Skeletal muscle cell (primary cell): Measurements from ENCODE around the gene TACR3.
"Not testable (repeated sequence)": the region's sequence is repeated elsewhere in the genome, so short reads cannot be mapped to it uniquely, and the experiment has no call there.

Source experiments
- DNase-seq: peaks from one replicate; pipeline ENCODE4 v3.0.0-alpha.2; 2010; ENCODE audit warnings: low read depth
- H3K4me3 ChIP-seq: 2 replicates; pipeline ENCODE4 v1.5.1; 2011; ENCODE audit warnings: low read depth, mild to moderate bottlenecking, control low read depth, low read length, moderate library complexity

Gene TACR3, protein sequence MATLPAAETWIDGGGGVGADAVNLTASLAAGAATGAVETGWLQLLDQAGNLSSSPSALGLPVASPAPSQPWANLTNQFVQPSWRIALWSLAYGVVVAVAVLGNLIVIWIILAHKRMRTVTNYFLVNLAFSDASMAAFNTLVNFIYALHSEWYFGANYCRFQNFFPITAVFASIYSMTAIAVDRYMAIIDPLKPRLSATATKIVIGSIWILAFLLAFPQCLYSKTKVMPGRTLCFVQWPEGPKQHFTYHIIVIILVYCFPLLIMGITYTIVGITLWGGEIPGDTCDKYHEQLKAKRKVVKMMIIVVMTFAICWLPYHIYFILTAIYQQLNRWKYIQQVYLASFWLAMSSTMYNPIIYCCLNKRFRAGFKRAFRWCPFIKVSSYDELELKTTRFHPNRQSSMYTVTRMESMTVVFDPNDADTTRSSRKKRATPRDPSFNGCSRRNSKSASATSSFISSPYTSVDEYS

DNA sequence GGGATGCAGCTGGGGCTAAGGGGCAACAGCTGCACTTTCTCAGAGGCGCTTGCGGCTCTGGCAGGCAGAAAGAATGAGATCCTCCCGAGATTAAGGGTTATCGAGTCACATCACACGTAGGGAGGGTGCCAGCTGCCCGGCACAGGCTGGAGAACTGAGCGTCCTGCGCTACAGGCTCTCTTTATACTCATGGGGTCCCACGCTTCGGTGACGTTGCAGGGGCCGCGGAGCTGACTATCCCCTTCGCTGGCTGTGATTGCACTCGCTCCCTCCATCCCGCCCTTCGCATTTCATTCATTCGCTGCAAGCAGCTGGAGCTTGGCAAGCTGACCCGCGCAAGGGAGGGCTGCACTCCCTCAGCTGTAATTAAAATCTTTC lies at the start of gene TACR3:
Gene TACR3, minus strand, starts transcription at position 156 of the 378 bp plus-strand sequence. CDS start 310 bp downstream, outside the sequence.
- no peak for DNase-seq
- H3K4me3 ChIP-seq, result peak within 1 kb of the TSS; percentile 36

DNA sequence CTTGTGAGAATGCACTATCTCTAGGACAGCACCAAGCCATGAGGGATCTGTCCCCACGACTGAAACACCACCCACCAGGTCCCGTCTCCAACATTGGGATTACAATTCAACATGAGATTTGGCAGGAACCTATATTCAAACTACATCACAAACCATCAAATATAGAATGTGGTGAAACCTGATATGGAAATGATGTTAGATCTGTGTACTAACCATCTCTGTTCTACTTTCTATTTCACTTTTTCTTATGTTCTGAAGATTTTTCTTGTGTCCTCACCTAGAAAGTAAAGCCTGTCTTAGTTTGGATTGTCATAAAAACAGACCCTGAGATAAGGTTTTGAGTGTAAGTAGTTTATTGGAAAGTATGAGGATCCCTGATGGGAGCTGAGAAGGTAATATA lies 37.8 kb upstream of the TACR3 start:
- DNase-seq, result no peak
- no peak overlapping the region for H3K4me3 ChIP-seq

DNA sequence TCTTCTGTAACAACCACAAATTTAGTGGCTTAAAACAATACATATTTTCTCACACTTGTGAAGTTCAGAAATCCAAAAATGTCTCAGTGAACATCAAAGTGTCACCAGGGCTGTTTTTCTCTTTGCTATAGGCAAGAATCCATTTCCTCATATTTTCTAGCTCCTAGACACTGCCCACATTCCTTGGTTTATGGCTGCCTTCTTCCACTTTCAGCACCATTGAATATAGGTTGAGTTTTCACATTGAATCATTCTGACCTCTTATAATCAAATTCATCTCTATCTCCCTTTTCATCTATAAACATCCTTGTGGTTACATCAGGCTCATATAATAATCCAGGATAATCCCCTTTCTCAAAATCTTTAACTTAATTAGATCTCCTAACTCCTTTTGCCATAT lies 37.0 kb upstream of the TACR3 start:
- no peak overlapping the region for H3K4me3 ChIP-seq
- no peak for DNase-seq

DNA sequence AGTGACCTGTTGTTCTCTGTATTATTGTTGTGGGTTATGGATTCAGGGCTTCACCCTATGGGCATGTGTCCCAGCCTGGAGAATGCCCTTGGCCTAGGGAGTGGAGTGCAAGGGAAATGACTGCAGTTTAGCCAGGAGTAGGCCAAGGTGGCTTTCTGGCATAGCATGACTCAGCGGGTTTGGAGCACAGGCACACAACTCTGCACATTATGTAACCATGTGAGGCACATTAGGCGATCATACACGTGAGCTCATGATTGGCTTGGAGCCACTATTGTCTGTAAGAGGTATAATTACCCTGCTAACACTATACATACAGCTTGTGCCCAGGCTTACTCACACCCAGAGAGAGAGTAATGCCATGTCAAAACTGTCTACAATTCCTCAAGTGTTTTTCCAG lies 35.1 kb upstream of the TACR3 start:
- DNase-seq, result no peak

DNA sequence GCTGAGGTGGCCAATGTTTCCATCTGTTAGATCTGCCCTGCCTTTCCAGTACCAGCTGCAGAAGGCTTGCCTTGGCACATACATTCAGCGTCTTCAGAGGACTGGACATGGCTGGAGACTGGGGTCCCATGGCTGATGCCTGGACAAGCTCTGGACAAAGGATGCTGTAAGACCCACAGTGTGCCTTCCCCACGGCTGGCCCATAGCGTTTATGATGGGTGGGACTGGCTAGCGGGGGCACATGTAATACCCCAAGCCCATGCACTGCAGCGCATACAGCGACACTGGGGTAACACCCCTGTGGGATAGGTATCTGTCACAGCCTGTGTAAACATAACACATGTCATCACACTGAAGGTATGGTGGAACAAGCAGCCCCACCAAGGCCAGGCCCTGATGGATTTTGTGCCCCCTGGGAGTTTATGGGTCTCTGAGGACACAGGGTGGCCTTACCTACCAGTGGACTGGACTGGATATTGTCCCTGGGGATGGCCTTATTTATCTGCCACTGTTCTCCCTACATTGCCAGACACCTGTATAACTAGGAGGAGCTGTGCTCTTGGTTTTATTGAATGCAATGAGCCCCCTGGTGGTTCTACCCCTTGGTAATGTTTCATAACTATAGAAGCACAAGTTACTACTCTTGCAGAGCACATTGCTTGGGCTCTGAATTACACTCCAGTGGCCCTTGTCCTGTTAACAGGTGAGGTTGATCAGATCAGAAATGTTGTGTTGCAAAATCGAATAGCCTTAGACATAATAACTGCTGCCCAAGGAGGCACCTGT lies 34.3 kb upstream of the TACR3 start:
- H3K4me3 ChIP-seq, result no peak overlapping the region
- no peak for DNase-seq

More for the DNA sequence above, 35.1 kb upstream of the TACR3 start:
- no peak overlapping the region for H3K4me3 ChIP-seq

DNA sequence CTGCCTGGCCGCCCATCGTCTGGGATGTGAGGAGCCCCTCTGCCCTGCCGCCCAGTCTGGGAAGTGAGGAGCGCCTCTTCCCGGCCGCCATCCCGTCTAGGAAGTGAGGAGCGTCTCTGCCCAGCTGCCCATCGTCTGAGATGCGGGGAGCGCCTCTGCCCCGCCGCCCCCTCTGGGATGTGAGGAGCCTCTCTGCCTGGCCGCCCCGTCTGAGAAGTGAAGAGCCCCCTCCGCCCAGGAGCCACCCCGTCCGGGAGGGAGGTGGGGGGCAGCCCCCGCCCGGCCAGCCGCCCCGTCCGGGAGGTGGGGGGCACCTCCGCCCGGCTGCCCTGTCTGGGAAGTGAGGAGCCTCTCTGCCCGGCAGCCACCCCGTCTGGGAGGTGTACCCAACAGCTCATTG lies 3.4 kb upstream of the TACR3 start:
- not testable (repeated sequence) for H3K4me3 ChIP-seq, DNase-seq

DNA sequence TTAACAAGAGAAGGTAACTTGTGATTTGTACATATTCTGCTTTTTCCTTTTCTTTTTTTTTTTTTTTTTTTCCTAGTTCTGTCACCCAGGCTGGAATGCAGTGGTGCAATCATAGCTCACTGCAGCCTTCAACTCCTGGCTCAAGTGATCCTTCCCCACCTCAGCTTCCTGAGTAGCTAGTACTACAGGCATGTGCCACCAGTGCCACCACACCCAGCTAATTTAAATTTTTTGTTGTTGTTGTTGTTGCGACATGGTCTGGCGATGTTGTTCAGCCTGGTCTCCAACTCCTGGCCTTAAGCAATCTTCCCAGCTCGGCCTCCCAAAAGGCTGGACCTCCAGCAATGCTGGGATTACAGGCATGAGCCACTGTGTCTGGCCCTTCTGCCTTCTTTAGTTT lies 1.5 kb upstream of the TACR3 start:
- no peak for DNase-seq
- H3K4me3 ChIP-seq, result no peak overlapping the region

DNA sequence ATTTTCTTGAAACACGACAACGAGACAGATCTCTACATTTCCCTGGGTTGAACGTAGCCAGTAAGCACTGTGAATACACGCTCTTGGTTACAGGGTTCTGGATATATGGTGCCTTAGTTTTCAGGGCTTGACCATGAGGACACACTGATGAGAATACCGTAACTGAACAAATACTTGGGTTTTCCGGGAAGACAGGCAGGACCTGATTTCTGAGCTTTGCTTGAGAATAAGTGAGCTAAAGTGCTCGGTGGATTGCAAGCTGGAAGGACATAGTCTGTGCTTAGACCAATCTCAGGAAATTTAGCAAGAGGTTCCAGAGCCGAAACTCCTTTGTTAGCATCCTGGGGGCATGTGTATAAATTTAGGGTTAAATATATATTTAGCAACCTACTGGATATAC lies 876 bp upstream of the TACR3 start:
- DNase-seq, result no peak
- H3K4me3 ChIP-seq, result no peak overlapping the region

DNA sequence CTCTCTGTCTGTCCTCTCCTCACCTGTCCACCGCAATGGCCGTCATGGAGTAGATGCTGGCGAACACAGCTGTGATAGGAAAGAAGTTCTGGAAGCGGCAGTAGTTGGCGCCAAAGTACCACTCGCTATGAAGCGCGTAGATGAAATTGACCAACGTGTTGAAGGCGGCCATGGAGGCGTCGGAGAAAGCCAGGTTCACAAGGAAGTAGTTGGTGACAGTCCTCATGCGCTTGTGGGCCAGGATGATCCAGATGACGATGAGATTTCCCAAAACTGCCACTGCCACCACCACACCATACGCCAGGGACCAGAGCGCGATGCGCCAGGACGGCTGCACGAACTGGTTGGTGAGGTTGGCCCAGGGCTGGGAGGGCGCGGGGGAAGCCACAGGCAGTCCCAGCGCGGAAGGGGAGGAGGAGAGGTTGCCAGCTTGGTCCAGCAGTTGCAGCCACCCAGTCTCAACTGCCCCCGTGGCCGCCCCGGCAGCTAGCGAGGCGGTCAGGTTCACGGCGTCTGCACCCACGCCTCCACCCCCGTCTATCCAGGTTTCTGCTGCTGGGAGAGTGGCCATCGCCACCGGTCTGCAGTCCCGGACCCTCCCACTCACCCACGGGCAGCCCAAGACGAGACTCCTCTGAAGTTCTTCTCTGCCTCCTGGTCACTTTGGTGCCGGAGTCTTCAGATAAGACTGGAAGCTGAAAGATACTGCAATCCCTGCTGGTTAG lies 518 bp downstream of the TACR3 start:
- DNase-seq, result no peak
- peak overlapping the region; percentile 36 for H3K4me3 ChIP-seq

DNA sequence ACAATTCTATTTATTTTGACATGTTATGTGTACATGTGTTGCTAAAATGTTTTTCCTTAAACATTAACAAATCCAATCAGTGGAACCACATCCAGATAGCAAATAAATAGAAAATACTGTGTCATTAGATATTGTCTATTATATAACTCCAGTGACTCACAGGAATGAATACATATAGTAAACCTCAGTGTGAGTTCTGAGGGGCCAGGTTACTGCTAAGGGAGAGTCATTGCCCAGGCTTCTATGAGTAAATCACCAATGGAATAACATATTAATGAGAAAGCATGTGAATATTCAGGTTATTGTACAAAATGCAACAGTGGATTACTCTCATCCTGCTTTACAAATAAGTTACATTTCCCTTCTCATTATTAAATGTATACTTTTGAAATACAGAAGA lies 27.2 kb downstream of the TACR3 start:
- DNase-seq, result no peak
- no peak overlapping the region for H3K4me3 ChIP-seq

DNA sequence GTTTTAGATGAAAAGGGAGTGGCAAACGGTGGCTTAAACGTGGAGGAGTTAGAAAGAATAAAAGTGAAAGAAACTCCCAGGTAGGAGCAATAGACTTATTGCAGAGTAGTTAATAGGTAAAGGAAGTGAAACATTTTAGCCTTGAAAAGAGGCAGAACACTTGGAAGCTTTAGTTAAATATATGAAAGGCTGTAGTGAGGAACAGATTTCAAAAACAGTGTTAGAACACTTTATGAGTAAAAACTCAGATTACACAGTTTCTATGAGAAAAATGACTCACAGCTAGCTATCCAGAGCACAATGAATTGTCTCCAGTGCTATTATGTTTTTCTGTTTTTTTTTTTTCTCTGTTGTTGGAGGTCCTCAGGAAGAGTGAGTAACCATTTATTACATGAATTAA lies 45.8 kb downstream of the TACR3 start:
- no peak for DNase-seq
- H3K4me3 ChIP-seq, result no peak overlapping the region

DNA sequence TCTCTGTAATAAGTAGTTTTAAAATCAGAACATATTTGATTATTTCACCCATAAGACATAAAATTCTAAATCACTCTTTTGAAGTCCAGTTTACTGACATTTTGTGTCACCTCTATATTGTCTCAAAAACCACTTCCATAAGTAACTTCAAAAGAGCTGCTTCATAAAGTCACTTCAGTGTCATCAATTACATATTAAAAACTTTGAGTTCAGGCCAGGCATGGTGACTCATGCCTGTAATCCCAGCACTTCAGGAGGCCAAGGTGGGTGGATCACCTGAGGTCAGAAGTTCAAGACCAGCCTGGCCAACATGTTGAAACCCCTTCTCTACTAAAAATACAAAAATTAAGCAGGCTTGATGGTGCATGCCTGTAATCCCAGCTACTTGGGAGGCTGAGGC lies 53.0 kb downstream of the TACR3 start:
- not testable (repeated sequence) for DNase-seq

DNA sequence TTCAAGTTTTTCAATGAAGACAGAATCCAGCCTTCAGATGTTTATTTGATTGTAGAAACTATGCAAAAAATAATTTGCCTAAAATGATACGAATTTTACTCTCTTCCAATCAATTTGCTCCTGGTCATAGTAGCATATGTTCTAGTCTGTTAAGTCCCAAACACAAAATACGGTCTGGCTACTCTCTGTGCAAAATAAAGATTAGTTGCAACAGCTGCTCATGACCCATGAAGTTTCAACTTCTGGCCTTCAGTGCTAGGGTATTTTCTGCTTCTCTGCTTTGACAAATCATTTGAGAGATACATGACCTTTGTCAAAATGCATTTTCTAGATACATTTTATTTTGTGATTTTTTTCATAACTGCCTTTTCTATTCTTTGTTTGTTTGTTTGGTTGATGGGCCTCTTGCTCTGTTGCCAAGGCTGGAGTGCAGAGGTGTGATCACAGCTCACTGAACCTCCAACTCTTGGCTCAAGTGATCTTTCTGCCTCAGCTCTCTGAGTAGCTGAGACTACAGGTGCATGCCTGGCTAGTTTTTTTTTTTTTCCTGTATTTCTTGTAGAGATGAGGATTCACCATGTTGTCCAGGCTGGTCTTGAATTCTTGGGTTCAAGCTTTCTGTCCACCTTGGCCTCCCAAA lies 55.2 kb downstream of the TACR3 start:
- DNase-seq, result no peak
- H3K4me3 ChIP-seq, result no peak overlapping the region

More for the DNA sequence above, 53.0 kb downstream of the TACR3 start:
- H3K4me3 ChIP-seq, result not testable (repeated sequence)

DNA sequence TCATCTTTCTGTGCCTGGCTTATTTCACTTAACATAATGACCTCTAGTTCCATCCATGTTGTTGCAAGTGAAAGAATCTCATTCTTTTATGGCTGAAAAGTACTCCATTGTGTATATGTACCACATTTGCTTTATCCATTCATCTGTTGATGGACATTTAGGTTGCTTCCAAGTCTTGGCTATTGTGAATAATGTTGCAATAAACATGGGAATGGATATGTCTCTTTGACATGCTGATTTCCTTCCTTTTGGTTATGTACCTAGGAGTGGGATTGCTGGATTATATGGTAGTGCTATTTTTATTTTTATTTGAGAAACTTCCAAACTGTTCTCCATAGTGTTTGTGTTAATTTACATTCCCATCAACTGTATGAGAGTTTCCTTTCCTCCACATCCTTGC lies 71.2 kb downstream of the TACR3 start:
- DNase-seq, result no peak
- no peak overlapping the region for H3K4me3 ChIP-seq

DNA sequence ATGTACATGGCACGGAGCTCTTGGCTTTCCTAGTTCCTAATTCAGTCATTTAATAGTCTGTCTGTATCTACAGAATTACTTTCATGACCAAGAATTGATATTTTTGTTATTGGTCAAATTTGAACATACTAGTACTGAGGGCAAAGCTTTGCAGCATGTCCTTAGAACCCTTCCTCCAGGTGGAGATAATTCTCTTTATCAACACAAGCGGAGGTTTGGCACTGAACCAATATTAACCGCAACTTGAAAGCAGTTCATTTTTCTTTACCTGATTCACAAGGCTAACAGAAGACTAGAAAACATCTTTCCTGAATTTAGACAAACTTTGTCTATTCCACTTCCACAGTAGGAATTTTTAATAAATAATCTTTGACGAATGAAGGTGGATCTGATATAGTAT lies 73.8 kb downstream of the TACR3 start:
- no peak for DNase-seq
- no peak overlapping the region for H3K4me3 ChIP-seq

DNA sequence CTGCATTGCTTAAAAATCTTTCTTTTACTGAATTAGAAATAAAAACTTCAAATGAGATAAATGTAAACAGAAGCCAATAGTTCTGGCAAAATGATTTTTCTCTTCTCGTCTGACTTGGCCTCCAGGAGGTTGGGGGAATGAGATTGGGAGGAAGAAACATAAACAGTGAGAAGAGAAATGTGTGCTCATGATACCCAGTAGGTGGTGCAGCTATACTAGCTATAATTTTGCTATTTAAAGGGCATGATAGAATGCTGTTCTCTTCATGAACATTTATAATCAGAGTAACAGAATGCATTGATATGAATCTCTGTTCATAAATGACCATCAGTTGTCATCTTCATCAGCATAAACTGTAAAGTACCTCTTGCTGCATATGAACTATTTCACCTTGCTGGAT lies 85.5 kb downstream of the TACR3 start:
- no peak for DNase-seq
- no peak overlapping the region for H3K4me3 ChIP-seq

DNA sequence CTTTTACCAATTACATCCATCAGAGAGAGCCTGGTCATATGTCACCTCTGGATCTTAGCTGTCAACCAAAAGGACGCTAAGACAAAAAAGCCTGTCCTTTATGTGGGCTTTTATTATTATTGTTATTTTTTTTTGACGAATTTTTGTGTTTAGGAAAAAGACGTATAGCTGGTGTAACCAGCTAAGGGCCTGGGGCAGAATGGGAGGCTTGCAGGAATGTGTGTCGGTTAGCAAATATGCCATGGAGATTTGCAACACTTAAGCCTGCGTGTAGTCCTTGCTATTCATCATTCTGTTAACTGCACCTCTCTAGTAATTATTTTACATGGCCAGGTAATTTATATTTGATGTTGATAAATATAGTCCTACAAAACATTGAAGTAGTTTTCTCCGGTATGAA lies 93.5 kb downstream of the TACR3 start:
- H3K4me3 ChIP-seq, result no peak overlapping the region
- DNase-seq, result no peak

DNA sequence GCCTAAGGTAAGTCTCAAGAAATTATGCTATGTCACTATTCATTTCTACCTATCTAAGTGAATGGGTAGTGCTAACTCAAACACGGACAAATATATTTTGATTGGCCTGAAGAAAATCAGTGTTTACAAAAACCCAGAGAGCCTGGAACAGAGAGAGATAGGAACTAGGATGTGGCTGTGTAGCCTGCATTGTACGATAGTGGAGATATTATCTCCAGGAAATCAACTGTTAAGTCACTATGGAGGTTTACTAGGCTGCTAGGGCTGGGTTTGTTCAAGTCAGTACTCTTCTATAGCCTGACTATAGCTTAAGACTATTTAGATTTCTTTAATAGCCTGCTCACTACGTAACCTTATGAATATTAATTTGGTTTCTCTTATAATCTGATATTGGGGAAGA lies 127.9 kb downstream of the TACR3 start:
- no peak overlapping the region for H3K4me3 ChIP-seq
- no peak for DNase-seq

DNA sequence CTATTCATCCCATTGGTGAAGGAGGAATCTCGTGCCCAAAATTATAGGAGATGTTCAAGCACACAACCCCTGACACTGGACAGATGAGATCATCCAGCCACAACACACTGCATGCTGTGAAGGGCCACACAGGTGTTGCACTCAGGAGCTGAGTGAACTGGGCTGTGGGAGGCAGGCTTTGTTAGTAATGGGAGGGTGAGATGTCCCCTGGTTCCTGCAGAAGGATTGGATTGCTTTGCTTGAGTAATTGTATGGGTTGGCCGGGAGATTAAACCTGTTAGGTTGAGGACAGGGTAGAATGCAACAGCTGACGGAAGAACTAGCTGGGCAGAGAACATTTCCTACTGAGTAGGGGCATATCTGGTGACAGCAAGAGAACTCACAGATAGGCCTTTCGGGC lies 152.2 kb downstream of the TACR3 start:
- no peak overlapping the region for H3K4me3 ChIP-seq
- no peak for DNase-seq

DNA sequence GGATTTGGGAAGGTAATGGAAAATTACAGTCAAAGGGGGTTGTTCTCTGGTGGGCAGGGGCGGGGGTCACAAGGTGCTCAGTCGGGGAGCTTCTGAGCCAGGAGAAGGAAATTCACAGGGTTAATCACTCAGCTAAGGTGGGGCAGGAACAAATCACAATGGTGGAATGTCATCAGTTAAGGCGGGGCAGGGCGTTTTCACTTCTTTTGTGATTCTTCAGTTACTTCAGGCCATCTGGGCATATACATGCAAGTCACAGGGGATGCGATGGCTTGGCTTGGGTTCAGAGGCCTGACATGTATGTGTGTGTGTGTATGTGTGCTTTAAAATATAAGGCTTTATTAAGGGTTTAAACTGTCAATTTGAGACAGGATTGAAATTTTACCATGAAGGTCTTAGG lies 160.6 kb downstream of the TACR3 start:
- not testable (repeated sequence) for DNase-seq, H3K4me3 ChIP-seq
